Natural killer cell (primary cell): ENCODE measurements around the gene SPOCD1. TPM values are rescaled to one million over a fixed set of nuclear protein-coding genes. Genes with fewer than 3 reads are reported as not detected.

Source experiments
- ATAC-seq, 3 donors: fragments of 150-1000 bp in 2 of 3; fragments of 200-7000 bp in 1 of 3; cut with Tn5 transposase; 1 replicate in 1 of 3; 2 replicates in 2 of 3; pipeline ENCODE4 v1.10.0; 2021; ENCODE audit warnings: mild to moderate bottlenecking in 2 of 3, moderate library complexity in 2 of 3
- DNase-seq, 2 donors: peaks; one replicate each; pipeline versions ENCODE4 v3.0.0 to v3.0.0-alpha.2; 2013 to 2021; ENCODE audit warnings: mixed read lengths in 1 of 2
- H3K27ac ChIP-seq: one replicate; pipeline ENCODE4 v1.5.1; 2013; ENCODE audit warnings: mild to moderate bottlenecking, low read length
- H3K27me3 ChIP-seq: one replicate; pipeline ENCODE4 v1.6.1; 2013; ENCODE audit warnings: low read length; ENCODE audit not compliant: control insufficient read depth, insufficient read depth
- H3K36me3 ChIP-seq: one replicate; pipeline ENCODE4 v1.6.1; 2013; ENCODE audit warnings: low read length; ENCODE audit not compliant: control insufficient read depth, insufficient read depth
- H3K4me1 ChIP-seq: one replicate; pipeline ENCODE4 v1.6.1; 2013; ENCODE audit warnings: low read length; ENCODE audit not compliant: control insufficient read depth, insufficient read depth
- H3K4me3 ChIP-seq: one replicate; pipeline ENCODE4 v1.5.1; 2013; ENCODE audit warnings: low read length
- H3K9me3 ChIP-seq: one replicate; pipeline ENCODE4 v1.6.1; 2013; ENCODE audit warnings: low read length; ENCODE audit not compliant: control insufficient read depth, insufficient read depth
- H3K27ac Mint-ChIP-seq, 2 donors: one replicate each; pipeline ENCODE4 v1.8.0; 2022; ENCODE audit warnings: mild to moderate bottlenecking in 2 of 2, mixed read lengths in 2 of 2, moderate library complexity in 1 of 2
- H3K27me3 Mint-ChIP-seq, 2 donors: one replicate each; pipeline ENCODE4 v1.8.0; 2022; ENCODE audit warnings: low read depth in 2 of 2, mixed read lengths in 2 of 2
- H3K36me3 Mint-ChIP-seq: one replicate; pipeline ENCODE4 v1.8.0; 2022; ENCODE audit warnings: mixed read lengths
- H3K4me1 Mint-ChIP-seq, 2 donors: one replicate each; pipeline ENCODE4 v1.8.0; 2022; ENCODE audit warnings: mixed read lengths in 2 of 2
- H3K4me3 Mint-ChIP-seq: one replicate; pipeline ENCODE4 v1.8.0; 2022; ENCODE audit warnings: mild to moderate bottlenecking, moderate library complexity, mixed read lengths
- H3K9me3 Mint-ChIP-seq, 2 donors: one replicate each; pipeline ENCODE4 v1.8.0; 2022; ENCODE audit warnings: mixed read lengths in 2 of 2
- WGBS: methylation state at CpG from one replicate; pipeline ENCODE4 v1.1.7; 2013; ENCODE audit warnings: missing lambda C conversion rate; ENCODE audit not compliant: insufficient coverage; 5-methylcytosine and 5-hydroxymethylcytosine counted together
- intact Hi-C: fragments of 100-400 bp; cut with micrococcal nuclease; formaldehyde crosslinking; loops from one replicate; pipeline ENCODE4 v1.14.2; 2022
- total RNA-seq, 4 donors: library from RNA; stranded (reverse); fragments of 120-200 nt in 1 of 4; gene quantifications; one replicate each; pipeline versions ENCODE4 v1.2.3 to v1.2.4, GENCODE V29; 2013 to 2022
- TF ChIP-seq, protein P1 (sequence below): fragments of 200-600 bp; IDR thresholded peaks from one replicate; pipeline ENCODE4 v1.8.0; 2022; ENCODE audit warnings: antibody characterized with exemption

The SPOCD1 gene
- total RNA-seq, 3 donors from 2014 or later (not counting 1 experiment from before 2014, with no cell fraction given): 0.54 to 0.68 TPM; not detected in 1

DNA sequence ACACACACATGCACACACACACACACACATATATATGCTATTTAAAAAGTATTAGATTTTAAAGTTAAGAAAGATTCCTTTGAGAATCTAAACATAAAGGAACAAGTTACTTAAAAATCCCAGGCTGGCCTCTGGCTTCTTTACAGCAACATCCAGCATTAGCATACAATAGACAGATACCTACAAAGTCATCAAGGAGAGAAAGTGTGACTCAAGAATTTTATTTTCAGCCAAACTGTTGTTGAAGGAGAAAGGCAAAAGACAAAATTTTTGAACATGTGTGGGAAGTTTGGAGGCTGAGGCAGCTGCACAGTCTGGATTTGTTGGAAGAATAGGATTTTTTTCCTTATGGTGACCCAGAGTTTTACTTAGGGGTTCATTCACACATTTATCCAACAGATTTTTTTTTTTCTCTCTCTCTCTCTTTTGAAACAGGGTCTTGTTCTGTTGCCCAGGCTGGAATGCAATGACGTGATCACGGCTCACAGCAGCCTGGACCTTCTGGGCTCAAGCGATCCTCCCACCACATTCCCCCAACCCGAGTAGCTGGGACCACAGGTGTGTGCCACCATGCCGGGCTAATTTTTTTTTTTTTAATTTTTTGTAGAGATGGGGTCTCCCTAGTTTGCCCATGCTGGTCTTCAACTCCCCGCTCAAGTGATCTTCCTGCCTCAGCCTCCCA, 24.0 kb upstream of the SPOCD1 start:
- no peak overlapping the region for H3K4me3 ChIP-seq
- peaks cover 5 to 7% of the 10 kb centered on the region in 2 donors for H3K4me1 Mint-ChIP-seq
- no peaks in the 10 kb centered on the region for H3K9me3 ChIP-seq
- no peaks in the 10 kb centered on the region for H3K9me3 Mint-ChIP-seq
- no peaks in the 10 kb centered on the region for H3K27me3 ChIP-seq
- no peak overlapping the region for H3K27ac ChIP-seq
- no peaks in the 10 kb centered on the region for H3K27me3 Mint-ChIP-seq
- intact Hi-C loops: no loop called here
- H3K27ac Mint-ChIP-seq: no peak overlapping the region
- 99% methylated on average over 4 of the region's 6 CpGs for WGBS
- TF ChIP-seq, protein P1, sequence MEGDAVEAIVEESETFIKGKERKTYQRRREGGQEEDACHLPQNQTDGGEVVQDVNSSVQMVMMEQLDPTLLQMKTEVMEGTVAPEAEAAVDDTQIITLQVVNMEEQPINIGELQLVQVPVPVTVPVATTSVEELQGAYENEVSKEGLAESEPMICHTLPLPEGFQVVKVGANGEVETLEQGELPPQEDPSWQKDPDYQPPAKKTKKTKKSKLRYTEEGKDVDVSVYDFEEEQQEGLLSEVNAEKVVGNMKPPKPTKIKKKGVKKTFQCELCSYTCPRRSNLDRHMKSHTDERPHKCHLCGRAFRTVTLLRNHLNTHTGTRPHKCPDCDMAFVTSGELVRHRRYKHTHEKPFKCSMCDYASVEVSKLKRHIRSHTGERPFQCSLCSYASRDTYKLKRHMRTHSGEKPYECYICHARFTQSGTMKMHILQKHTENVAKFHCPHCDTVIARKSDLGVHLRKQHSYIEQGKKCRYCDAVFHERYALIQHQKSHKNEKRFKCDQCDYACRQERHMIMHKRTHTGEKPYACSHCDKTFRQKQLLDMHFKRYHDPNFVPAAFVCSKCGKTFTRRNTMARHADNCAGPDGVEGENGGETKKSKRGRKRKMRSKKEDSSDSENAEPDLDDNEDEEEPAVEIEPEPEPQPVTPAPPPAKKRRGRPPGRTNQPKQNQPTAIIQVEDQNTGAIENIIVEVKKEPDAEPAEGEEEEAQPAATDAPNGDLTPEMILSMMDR: no peak
- no peaks in the 10 kb centered on the region for H3K4me1 ChIP-seq
- no peaks in the 10 kb centered on the region for H3K36me3 ChIP-seq
- no peak overlapping the region for H3K4me3 Mint-ChIP-seq
- H3K36me3 Mint-ChIP-seq: no peaks in the 10 kb centered on the region
- ATAC-seq (no peak), DNase-seq (no peak)

DNA sequence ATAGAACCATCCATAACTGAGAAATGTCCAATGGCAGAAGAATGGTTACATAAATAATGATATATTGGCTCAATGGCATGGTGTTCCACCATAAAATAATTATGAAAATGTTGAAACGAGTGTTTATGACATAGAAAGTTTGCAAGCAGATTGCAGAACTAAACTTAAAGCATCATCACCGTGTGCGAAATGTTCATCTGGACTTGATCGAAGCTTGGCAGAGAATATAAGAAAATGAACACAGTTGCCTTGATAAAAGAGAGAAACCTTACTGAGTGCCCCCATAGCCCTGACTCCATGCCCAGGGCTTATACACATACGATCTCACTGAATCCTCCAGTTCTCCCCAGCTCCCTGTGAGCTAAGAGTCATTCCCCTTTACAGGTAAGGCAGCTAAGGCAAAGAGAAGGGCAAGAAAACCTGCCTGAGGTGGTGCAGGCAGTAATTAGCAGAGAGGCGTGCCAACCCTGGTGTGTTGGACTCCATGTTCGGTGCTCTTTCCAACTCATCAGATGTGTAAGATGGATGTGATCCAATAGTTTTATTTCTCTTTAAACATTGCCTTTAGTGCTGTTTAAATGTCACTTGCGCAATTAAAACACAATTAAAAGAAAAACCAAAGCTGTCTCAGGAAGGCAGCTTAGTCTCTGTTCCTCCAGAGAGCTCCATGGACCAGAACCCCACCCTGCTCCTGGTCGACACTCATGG, 21.8 kb upstream of the SPOCD1 start:
- Mint-ChIP-seq H3K4me3 (no peak overlapping the region), H3K27me3 (no peaks in the 10 kb centered on the region), H3K27ac (no peak overlapping the region), H3K4me1 (peaks cover 5 to 8% of the 10 kb centered on the region in 2 donors), H3K36me3 (no peaks in the 10 kb centered on the region), H3K9me3 (no peaks in the 10 kb centered on the region)
- ATAC-seq: no peak
- H3K4me3 ChIP-seq: no peak overlapping the region
- no peak overlapping the region for H3K27ac ChIP-seq
- TF ChIP-seq, protein P1: no peak
- H3K9me3 ChIP-seq: no peaks in the 10 kb centered on the region
- H3K27me3 ChIP-seq: no peaks in the 10 kb centered on the region
- no peaks in the 10 kb centered on the region for H3K36me3 ChIP-seq
- no peaks in the 10 kb centered on the region for H3K4me1 ChIP-seq
- 91% methylated on average over 9 of the region's 9 CpGs for WGBS
- no peak for DNase-seq
- intact Hi-C loops: no loop called here

DNA sequence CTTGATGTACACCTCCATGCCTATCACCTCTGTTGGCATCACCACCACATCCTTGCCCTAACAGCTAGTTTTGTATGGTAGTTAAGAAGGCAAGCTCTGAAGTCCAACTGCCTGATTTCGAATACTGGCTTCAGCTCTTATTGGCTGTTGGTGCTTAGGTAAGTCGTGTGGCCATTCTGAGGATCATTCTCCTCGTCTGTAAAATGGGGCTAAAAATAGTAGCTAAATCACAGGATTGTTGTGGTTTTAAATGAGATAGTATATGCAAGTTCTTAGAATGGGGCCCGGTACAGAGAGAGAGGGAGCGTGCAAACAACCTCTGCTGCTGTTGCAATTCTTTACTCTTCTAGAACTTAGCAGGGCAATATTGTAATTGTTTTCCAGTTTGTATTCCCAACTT, 20.8 kb upstream of the SPOCD1 start:
- ATAC-seq: no peak
- 84% methylated on average over 5 of the region's 5 CpGs for WGBS
- intact Hi-C loops: no loop called here
- Histone ChIP-seq H3K4me1 (no peaks in the 10 kb centered on the region), H3K4me3 (no peak overlapping the region), H3K27me3 (no peaks in the 10 kb centered on the region), H3K27ac (no peak overlapping the region), H3K36me3 (no peaks in the 10 kb centered on the region), H3K9me3 (no peaks in the 10 kb centered on the region)
- no peaks in the 10 kb centered on the region for H3K9me3 Mint-ChIP-seq
- H3K36me3 Mint-ChIP-seq: no peaks in the 10 kb centered on the region
- H3K27ac Mint-ChIP-seq: no peak overlapping the region
- H3K4me1 Mint-ChIP-seq: peaks cover 8 to 17% of the 10 kb centered on the region in 2 donors
- TF ChIP-seq, protein P1: no peak
- H3K4me3 Mint-ChIP-seq: no peak overlapping the region
- no peaks in the 10 kb centered on the region for H3K27me3 Mint-ChIP-seq
- DNase-seq: no peak
